B cell (primary cell): ENCODE results near the gene LPCAT3. TPM values are rescaled to one million over a fixed set of nuclear protein-coding genes. Genes with fewer than 3 reads are reported as not detected.

Experiments used
- ATAC-seq: fragments of 200-7000 bp; cut with Tn5 transposase; one replicate; pipeline ENCODE4 v1.10.0; 2021; ENCODE audit warnings: low read depth, mild to moderate bottlenecking, moderate number of reproducible peaks, moderate library complexity
- CTCF ChIA-PET: fragments of 350-600 bp; sonication (Branson Sonifier 250); formaldehyde crosslinking; loops from one replicate; lab custom pipeline; 2021; ENCODE audit warnings: antibody characterized with exemption, inconsistent platforms; lab: Charles Lee
- POLR2A ChIA-PET: fragments of 350-600 bp; sonication (Branson Sonifier 250); formaldehyde crosslinking; loops from one replicate; lab custom pipeline; 2021; ENCODE audit warnings: antibody characterized with exemption; lab: Charles Lee
- DNase-seq: peaks from one replicate; pipeline ENCODE4 v3.0.0; 2013
- H2AFZ ChIP-seq: 2 replicates; pipeline ENCODE4 v1.6.1; 2012; ENCODE audit warnings: mild to moderate bottlenecking, low read depth, low read length; ENCODE audit not compliant: insufficient read depth, poor library complexity, severe bottlenecking
- H3K27ac ChIP-seq, 2 donors: 1 replicate in 1 of 2; 2 replicates in 1 of 2; pipeline ENCODE4 v1.5.1; 2012 to 2013; ENCODE audit warnings: low read length in 2 of 2, mild to moderate bottlenecking in 2 of 2, moderate library complexity in 1 of 2
- H3K27me3 ChIP-seq, 4 experiments: fragments of 200-600 bp in 1 of 4; sonication (generic) in 1 of 4; replicated peaks in 1 of 4; 1 replicate in 2 of 4; 2 replicates in 2 of 4; pipeline versions ENCODE4 v1.6.1 to v1.7.0; 2013 to 2016; ENCODE audit warnings: low read length in 3 of 4, mild to moderate bottlenecking in 2 of 4, mixed read lengths in 1 of 4, moderate library complexity in 1 of 4; ENCODE audit not compliant: insufficient read depth in 4 of 4, control insufficient read depth in 3 of 4; ENCODE audit errors: control extremely low read depth in 1 of 4
- H3K36me3 ChIP-seq, 2 experiments: replicated peaks in 1 of 2; 1 replicate in 1 of 2; 2 replicates in 1 of 2; pipeline versions ENCODE4 v1.6.1 to v1.7.1; 2013; ENCODE audit warnings: low read length in 1 of 2; ENCODE audit not compliant: insufficient read depth in 2 of 2, control insufficient read depth in 1 of 2; ENCODE audit errors: control extremely low read depth in 1 of 2, extremely low read depth in 1 of 2
- H3K4me1 ChIP-seq, 2 donors: fragments of 200-600 bp in 1 of 2; sonication (generic) in 1 of 2; 1 replicate in 1 of 2; 2 replicates in 1 of 2; pipeline versions ENCODE4 v1.5.1 to v1.6.1; 2013 to 2017; ENCODE audit warnings: low read length in 2 of 2; ENCODE audit not compliant: control insufficient read depth in 2 of 2, insufficient read depth in 2 of 2
- H3K4me2 ChIP-seq: replicated peaks from 2 replicates; pipeline ENCODE3; 2012; ENCODE audit warnings: mild to moderate bottlenecking, low read depth, low read length; ENCODE audit not compliant: poor library complexity, severe bottlenecking
- H3K4me3 ChIP-seq, 5 experiments: fragments of 200-600 bp in 1 of 5; sonication (generic) in 1 of 5; 1 replicate in 3 of 5; 2 replicates in 2 of 5; pipeline versions ENCODE4 v1.5.1 to v1.7.0; 2011 to 2016; ENCODE audit warnings: low read length in 4 of 5, mild to moderate bottlenecking in 4 of 5, low read depth in 2 of 5, control low read depth in 1 of 5, moderate library complexity in 1 of 5; ENCODE audit not compliant: insufficient read depth in 1 of 5; ENCODE audit errors: control extremely low read depth in 1 of 5, extremely low read depth in 1 of 5
- H3K79me2 ChIP-seq: fragments of 200-600 bp; sonication (generic); one replicate; pipeline ENCODE4 v1.6.0; 2016; ENCODE audit warnings: low read length; ENCODE audit not compliant: control insufficient read depth, insufficient read depth
- H3K9ac ChIP-seq: fragments of 200-600 bp; sonication (generic); 2 replicates; pipeline ENCODE4 v1.6.1; 2017; ENCODE audit warnings: mild to moderate bottlenecking, low read length, moderate library complexity
- H3K9me3 ChIP-seq, 3 donors: one replicate each; pipeline versions ENCODE4 v1.6.1 to v1.7.1; 2013; ENCODE audit warnings: low read length in 2 of 3; ENCODE audit not compliant: control insufficient read depth in 2 of 3, insufficient read depth in 1 of 3; ENCODE audit errors: control extremely low read depth in 1 of 3
- H4K20me1 ChIP-seq: 2 replicates; pipeline ENCODE4 v1.6.0; 2012; ENCODE audit warnings: mild to moderate bottlenecking, low read length; ENCODE audit not compliant: insufficient read depth, control insufficient read depth, poor library complexity, severe bottlenecking
- H3K27ac Mint-ChIP-seq: one replicate; pipeline ENCODE4 v1.8.0; 2021; ENCODE audit warnings: mixed read lengths
- H3K27me3 Mint-ChIP-seq: one replicate; pipeline ENCODE4 v1.8.0; 2021; ENCODE audit warnings: mixed read lengths
- H3K4me1 Mint-ChIP-seq: one replicate; pipeline ENCODE4 v1.8.0; 2021; ENCODE audit warnings: mixed read lengths
- H3K4me3 Mint-ChIP-seq: one replicate; pipeline ENCODE4 v1.8.0; 2021; ENCODE audit warnings: mixed read lengths
- H3K9me3 Mint-ChIP-seq: one replicate; pipeline ENCODE4 v1.8.0; 2022; ENCODE audit warnings: mixed read lengths; ENCODE audit not compliant: insufficient read depth
- EZH2 ChIP-seq: IDR thresholded peaks from 2 replicates; pipeline ENCODE4 v1.6.1; 2012; ENCODE audit warnings: borderline replicate concordance, low read depth, mild to moderate bottlenecking, moderate library complexity, low read length; ENCODE audit not compliant: insufficient read depth, poor library complexity, severe bottlenecking
- WGBS: methylation state at CpG from one replicate; pipeline ENCODE4 v1.1.5; 2013; ENCODE audit warnings: missing lambda C conversion rate; ENCODE audit not compliant: insufficient coverage; 5-methylcytosine and 5-hydroxymethylcytosine counted together
- intact Hi-C: fragments of 100-400 bp; cut with micrococcal nuclease; formaldehyde crosslinking; loops from one replicate; pipeline ENCODE4 v1.10.0; 2022
- polyA plus RNA-seq: library from polyadenylated mRNA; depleted of rRNA; stranded (reverse); fragments of >200 nt; gene quantifications from 2 replicates; pipeline ENCODE4 v1.2.3, GENCODE V29; 2012
- total RNA-seq, 2 donors: library from RNA; stranded (reverse); fragments of 120-200 nt in 1 of 2; gene quantifications; 1 replicate in 1 of 2; 2 replicates in 1 of 2; pipeline versions ENCODE4 v1.2.3 to v1.2.4, GENCODE V29; 2013 to 2022
- TF ChIP-seq, protein P1 (sequence below): fragments of 200-600 bp; IDR thresholded peaks from one replicate; pipeline ENCODE4 v1.8.0; 2022; ENCODE audit warnings: antibody characterized with exemption, mild to moderate bottlenecking

LPCAT3 gene
- total and polyA plus RNA-seq, 2 donors (not counting 1 experiment from before 2014, with no cell fraction given), result 17.6 to 26.2 TPM

DNA sequence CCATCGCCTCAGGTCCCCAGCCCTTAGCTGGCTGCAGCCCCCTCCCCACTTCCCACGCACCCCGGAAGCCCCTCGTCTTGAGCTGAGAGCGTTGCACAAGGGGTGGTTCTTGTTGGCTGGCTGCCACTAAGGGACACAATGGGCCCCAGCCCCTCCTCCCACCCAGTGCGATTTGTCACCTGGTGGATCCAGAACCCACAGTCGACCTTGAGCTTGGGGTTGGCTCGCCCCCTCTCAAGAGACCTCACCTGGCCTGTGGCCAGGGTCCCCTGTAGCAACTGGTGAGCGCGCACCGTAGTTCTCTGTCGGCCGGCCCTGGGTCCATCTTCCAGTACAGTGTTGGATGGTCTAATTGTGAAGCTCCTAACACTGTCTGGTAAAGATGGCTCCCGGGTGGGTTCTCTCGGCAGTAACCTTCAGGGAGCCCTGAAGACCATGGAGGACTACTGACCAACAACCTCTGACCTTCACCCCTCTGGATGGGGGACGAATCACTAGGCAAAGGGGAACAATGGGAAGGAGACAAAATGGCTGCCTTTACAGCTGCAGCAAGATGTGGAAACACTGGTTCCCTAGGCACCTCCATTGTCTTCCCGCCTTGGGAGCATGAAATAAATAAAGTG, 54.4 kb downstream of the LPCAT3 start:
- no peak for TF ChIP-seq EZH2

DNA sequence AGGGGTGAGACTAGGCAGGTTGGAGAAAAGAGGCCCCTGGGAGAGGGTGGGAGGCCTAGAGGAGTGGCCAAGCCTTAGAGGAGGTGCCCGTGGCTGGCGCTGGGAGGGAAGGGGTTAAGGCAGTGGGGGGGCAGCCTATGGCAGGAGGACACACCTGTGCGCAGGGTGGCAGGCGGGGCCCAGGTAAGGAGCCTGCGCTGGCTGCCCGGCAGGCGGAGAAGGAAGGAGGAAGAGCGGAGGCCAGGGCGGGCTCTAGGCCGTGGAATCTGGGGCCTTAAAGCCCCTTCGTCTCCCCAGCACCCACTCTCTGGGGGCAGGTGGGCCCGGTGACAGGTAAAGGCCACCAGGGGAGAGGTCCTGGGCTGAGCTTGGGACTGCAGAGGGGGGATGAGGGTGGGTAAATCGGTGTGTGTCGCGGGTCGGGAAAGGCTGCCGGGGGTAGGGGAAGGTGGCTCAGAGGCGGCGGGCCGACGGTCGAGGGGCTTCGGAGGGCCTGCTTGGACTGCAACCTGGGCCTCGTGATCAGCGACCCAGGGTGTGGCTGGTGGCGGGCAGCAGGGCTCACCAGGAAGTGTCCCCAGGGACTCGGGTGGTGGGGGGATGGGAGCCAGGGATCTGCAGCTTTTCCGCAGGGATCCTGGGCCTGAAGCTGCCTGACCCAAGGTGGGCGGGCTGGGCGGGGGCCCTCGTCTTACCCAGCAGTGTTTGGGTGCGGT, 55.1 kb downstream of the LPCAT3 start:
- H3K9me3 ChIP-seq, result no peaks in the 10 kb centered on the region
- peaks cover 36% of the 10 kb centered on the region for H3K79me2 ChIP-seq
- WGBS, result 91% methylated on average over 28 of the region's 32 CpGs
- TF ChIP-seq, protein P1, sequence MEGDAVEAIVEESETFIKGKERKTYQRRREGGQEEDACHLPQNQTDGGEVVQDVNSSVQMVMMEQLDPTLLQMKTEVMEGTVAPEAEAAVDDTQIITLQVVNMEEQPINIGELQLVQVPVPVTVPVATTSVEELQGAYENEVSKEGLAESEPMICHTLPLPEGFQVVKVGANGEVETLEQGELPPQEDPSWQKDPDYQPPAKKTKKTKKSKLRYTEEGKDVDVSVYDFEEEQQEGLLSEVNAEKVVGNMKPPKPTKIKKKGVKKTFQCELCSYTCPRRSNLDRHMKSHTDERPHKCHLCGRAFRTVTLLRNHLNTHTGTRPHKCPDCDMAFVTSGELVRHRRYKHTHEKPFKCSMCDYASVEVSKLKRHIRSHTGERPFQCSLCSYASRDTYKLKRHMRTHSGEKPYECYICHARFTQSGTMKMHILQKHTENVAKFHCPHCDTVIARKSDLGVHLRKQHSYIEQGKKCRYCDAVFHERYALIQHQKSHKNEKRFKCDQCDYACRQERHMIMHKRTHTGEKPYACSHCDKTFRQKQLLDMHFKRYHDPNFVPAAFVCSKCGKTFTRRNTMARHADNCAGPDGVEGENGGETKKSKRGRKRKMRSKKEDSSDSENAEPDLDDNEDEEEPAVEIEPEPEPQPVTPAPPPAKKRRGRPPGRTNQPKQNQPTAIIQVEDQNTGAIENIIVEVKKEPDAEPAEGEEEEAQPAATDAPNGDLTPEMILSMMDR, result no peak
- TF ChIP-seq EZH2, result no peak
- DNase-seq, result no peak
- no peaks in the 10 kb centered on the region for H3K27me3 ChIP-seq
- ChIA-PET CTCF (interaction anchor here (9.9 to 13.5 kb wide), 3 partner anchors 18 to 92 kb away, joined by 110 to 944 read pairs (median 119); partner anchors contain the start of genes C12orf57, PTPN6, RNU7-1 and SPSB2), POLR2A (interaction anchor here (1.6 to 18.2 kb wide), 2 partner anchors 19 to 37 kb away, joined by 9 to 662 read pairs; partner anchors contain the start of genes C12orf57, PTPN6 and RNU7-1)
- H3K4me3 ChIP-seq, result no peak overlapping the region
- H3K9me3 Mint-ChIP-seq, result no peaks in the 10 kb centered on the region
- no peak overlapping the region for H3K4me3 Mint-ChIP-seq
- H3K9ac ChIP-seq, result no peak overlapping the region
- ATAC-seq, result no peak
- H2AFZ ChIP-seq, result no peak overlapping the region
- H3K4me1 Mint-ChIP-seq, result peaks cover 68% of the 10 kb centered on the region
- H3K4me1 ChIP-seq, result peaks cover 64 to 71% of the 10 kb centered on the region in 2 donors
- H3K36me3 ChIP-seq, result peaks cover 0 to 69% of the 10 kb centered on the region in 2 experiments
- no peaks in the 10 kb centered on the region for H3K27me3 Mint-ChIP-seq
- intact Hi-C loops, result no loop called here
- peaks cover 7% of the 10 kb centered on the region for H4K20me1 ChIP-seq
- H3K27ac ChIP-seq, result peak overlapping the region; percentile 95 to 99
- peak overlapping the region; percentile 98 for H3K27ac Mint-ChIP-seq
- peak overlapping the region; percentile 92 for H3K4me2 ChIP-seq

More for the DNA sequence above, 54.4 kb downstream of the LPCAT3 start:
- ChIA-PET POLR2A (interaction anchor here (1.4 to 18.2 kb wide), 3 partner anchors 9 to 37 kb away, joined by 3 to 662 read pairs (median 9); partner anchors contain the start of genes C12orf57, PTPN6 and RNU7-1), CTCF (interaction anchor here (1.0 to 13.5 kb wide), 10 partner anchors 8 to 155 kb away, joined by 3 to 944 read pairs (median 5); partner anchors contain the start of genes C12orf57, LPCAT3, PTPN6 and RNU7-1)
- no peak overlapping the region for H3K4me3 Mint-ChIP-seq
- no peaks in the 10 kb centered on the region for H3K27me3 ChIP-seq
- no peak overlapping the region for H3K4me2 ChIP-seq
- no peak overlapping the region for H3K4me3 ChIP-seq
- H3K4me1 ChIP-seq, result peaks cover 61 to 69% of the 10 kb centered on the region in 2 donors
- H3K27ac Mint-ChIP-seq, result peak overlapping the region; percentile 91
- no peaks in the 10 kb centered on the region for H3K9me3 Mint-ChIP-seq
- intact Hi-C loops, result no loop called here
- peak overlapping the region in 1 of 2 donors; percentile 63 for H3K27ac ChIP-seq
- no peak overlapping the region for H2AFZ ChIP-seq
- H3K36me3 ChIP-seq, result peaks cover 0 to 69% of the 10 kb centered on the region in 2 experiments
- no peak for DNase-seq
- peaks cover 64% of the 10 kb centered on the region for H3K4me1 Mint-ChIP-seq
- H3K27me3 Mint-ChIP-seq, result no peaks in the 10 kb centered on the region
- ATAC-seq, result no peak
- 91% methylated on average over 15 of the region's 17 CpGs for WGBS
- no peaks in the 10 kb centered on the region for H3K9me3 ChIP-seq
- H3K9ac ChIP-seq, result no peak overlapping the region
- peaks cover 14% of the 10 kb centered on the region for H4K20me1 ChIP-seq
- peaks cover 37% of the 10 kb centered on the region for H3K79me2 ChIP-seq
